HEK293T (cell line): ENCODE data around the gene SKOR1.

ENCODE experiments used
- BHLHE40 ChIP-seq: fragments of 450-650 bp; IDR thresholded peaks from 2 replicates; pipeline ENCODE4 v1.6.1; 2016; ENCODE audit warnings: mild to moderate bottlenecking, moderate library complexity, borderline replicate concordance
- FOXK2 ChIP-seq: fragments of 450-650 bp; IDR thresholded peaks from 2 replicates; pipeline ENCODE4 v1.6.1; 2016; ENCODE audit warnings: mild to moderate bottlenecking
- SP1 ChIP-seq: fragments of 450-650 bp; IDR thresholded peaks from 2 replicates; pipeline ENCODE4 v1.6.1; 2017
- SUZ12 ChIP-seq: fragments of 450-650 bp; IDR thresholded peaks from 2 replicates; pipeline ENCODE4 v1.6.1; 2016; ENCODE audit warnings: mild to moderate bottlenecking
- TARDBP ChIP-seq: fragments of 450-650 bp; IDR thresholded peaks from 2 replicates; pipeline ENCODE4 v1.6.1; 2016

DNA sequence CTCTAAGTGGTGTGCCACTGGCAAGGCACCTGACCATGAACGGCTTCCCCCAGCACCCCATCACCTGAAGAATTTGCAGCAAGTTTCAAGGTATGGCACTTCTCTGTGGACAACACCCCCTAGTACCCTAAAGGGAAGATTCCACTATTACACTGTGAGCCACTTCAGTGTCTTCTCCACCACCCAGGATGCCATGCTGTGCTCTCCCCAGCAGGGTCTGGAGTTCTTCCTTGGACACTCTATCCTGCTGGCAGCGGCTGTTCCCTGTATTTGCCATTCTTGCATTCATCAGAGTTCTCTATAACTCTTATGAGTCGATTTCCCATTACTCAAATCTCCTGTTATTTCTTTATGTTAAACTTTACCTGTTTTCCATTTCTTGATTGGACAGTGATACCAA, 48.5 kb downstream of the SKOR1 start:
- no peak for TF ChIP-seq SUZ12
- no peak for TF ChIP-seq BHLHE40
- TF ChIP-seq FOXK2: no peak
- no peak for TF ChIP-seq SP1
- no peak for TF ChIP-seq TARDBP
